ENCODE measurements around the gene TEAD3.
"Not testable (repeated sequence)": the region's sequence is repeated elsewhere in the genome, so short reads cannot be mapped to it uniquely, and the experiment has no call there.

The TEAD3 gene

DNA sequence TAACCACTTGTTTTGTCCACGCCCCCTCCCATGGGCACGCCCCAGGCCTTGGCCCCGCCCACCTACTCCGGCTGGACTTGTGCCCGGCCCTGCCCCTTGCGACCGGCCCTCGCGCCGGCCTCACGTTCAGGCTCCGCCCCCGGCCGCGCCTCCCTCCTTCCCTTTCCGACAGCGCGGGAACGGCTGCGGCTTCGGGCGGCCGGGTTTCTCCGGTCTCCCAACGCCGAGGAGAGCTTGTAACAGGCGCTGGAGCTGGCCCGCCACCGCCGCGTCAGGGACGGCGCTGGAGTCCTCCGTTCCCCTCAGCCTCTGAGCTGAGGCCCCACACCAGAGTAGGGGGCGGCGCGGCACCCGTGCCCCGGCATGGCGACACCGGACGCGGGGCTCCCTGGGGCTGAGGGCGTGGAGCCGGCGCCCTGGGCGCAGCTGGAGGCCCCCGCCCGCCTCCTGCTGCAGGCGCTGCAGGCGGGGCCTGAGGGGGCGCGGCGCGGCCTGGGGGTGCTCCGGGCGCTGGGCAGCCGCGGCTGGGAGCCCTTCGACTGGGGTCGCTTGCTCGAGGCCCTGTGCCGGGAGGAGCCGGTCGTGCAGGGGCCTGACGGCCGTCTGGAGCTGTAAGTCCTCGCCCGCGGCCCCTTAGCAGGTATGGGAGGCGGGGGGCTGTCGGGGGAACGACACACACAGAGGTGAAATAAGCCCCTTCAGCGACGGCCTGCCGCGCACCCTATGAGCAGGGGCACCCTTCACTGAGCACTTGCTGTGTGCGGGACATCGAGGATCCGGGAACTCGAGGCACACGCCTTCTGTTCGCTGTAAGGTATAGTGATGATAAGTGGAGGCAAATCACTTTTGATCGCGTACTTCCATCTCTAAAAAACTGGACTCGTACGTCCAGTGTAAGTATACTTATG lies 44.4 kb downstream of the TEAD3 start, which contains the start of gene FANCE:
TSS of gene FANCE (plus strand) at position 156 of the 908 bp plus-strand sequence. CDS start at position 364, 208 bp downstream.
- in situ Hi-C loops (cut with MboI; ENCODE audit: low sequenced_read_pairs), result no loop called here

DNA sequence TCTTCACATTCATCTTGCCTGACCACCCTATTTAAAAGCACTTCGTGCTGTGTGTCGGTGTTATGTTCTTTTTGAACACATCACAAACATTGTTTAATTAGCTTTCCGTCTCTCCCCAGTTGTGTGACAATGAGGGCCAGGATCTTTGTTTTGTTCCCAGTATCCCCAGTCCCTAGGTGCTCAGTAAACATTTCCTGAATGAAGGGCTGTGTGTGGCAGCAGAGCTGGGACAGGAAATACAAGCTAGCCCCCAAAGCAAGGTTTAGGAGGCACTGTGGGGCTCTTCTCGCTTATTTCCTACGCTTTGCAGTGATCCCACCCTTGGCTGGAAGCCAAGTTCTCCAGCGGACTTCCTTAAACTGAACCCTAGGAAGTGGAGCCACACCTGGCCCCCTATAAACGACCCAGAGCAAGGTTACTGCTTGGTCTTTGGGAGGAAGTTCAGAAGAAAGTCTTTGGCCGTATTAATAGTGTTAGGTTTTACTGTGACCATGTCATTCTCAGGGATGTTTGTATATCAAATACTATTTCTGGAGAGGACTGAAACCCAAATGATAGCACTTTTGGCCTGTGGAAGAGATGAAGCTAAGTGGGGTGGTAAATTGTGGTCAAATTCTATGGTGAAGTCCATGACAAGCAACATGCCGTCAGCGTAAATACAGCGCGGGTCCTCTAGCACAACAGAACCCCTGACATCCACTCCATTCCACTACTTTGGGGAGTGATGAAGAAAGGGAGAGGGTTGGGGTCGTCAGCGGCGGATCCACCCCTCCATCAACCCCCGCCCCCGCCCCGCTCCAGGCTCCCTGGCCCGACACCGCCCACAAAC lies 45.3 kb downstream of the TEAD3 start:
- in situ Hi-C loops (cut with MboI; ENCODE audit: low sequenced_read_pairs), result no loop called here

DNA sequence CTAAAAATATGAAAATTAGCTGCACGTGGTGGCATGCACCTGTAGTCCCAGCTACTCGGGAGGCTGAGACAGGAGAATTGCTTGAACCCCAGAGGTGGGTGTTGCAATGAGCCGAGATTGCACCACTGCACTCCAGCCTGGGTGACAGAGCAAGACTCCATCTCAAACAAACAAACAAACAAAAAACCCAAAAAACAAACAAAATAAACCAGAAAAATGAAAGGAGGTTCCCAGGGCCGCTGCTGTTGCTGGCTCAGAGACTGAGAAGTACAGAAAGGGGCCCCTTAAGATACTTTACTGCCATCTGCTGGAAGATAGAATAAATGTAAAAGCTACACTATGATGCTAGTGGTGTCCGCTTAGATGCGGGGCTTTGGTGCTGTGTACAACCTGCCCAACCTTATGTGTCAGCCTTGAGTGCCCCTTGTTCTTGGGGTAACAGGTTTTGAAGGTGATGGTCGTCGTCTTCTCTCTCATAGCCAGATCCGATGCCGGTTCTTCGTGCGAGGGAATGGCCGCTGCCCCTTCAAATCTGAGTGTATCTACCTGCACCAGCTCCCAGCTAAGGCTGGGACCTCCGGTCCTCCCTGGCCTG lies 47.5 kb downstream of the TEAD3 start:
- in situ Hi-C loops (cut with MboI; ENCODE audit: low sequenced_read_pairs), result no loop called here

DNA sequence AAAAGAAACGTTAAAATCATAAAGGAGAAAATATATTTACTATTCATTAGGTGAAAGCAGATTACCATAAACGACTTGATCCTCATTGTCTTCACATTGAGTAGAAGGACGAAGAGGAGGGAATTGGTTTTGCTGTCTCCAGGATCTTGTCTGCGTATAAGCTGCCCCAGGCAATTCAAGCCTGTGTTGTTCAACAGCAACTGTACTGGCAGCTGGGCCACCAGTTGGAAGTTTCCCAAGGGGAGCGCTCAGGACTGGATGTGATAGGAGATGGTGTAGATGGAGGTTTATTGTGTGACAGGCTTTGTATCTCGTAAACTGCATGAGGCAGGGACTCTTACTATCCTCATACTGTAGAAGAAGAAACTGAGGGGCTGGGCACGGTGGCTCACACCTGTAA lies 48.7 kb downstream of the TEAD3 start:
- in situ Hi-C loops (cut with MboI; ENCODE audit: low sequenced_read_pairs), result no loop called here

DNA sequence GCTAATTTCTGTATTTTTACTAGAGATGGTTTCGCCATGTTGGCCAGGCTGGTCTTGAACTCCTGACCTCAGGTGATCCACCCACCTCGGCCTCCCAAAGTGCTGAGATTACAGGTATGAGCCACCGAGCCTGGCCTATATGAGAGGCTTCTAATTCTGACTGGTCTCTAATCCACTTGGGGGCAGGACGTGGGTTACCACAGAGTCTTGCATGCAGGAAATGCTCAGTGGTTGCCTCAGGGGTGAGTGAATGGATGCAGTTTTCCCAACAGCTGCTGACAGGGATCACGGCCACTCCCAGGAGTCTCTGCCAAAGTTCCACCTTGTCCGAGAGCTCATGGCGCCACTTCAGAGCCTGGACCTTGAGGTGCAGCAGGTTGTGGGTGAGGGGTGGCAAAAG lies 51.2 kb downstream of the TEAD3 start:
- in situ Hi-C loops (cut with MboI; ENCODE audit: low sequenced_read_pairs), result no loop called here

DNA sequence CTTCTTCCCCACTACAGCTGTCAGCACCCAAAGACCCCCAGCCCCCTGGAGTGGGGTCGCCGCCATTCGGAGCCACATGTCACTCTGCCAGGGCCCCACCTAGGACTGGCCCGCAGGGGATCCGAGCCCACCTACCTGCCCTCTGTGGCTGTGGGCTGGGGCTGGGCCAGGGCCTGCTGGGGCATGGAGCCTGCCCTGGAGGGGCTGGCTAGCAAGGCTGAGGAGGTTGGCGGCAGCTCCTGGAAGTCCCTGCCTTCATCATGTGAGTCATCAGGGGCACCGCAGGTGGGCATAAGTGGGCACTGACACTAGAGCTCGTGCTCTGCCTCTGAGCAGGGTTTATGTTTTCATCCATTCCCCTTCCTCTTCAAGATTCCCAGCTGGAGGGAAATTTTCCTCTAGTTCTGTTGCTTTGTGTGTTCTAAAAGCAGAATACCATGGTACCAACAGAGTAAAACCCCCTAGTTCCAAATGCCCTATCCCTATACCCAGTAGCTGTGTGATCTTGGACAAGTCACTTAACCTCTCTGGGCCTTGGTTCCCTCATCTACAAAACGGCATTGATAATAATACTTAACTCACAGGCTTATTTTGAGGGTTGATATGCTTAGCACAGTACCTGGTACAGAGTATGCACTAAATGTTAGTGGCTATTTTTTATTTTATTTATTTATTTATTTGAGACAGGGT lies 53.4 kb downstream of the TEAD3 start:
- in situ Hi-C loops (cut with MboI; ENCODE audit: low sequenced_read_pairs), result no loop called here

DNA sequence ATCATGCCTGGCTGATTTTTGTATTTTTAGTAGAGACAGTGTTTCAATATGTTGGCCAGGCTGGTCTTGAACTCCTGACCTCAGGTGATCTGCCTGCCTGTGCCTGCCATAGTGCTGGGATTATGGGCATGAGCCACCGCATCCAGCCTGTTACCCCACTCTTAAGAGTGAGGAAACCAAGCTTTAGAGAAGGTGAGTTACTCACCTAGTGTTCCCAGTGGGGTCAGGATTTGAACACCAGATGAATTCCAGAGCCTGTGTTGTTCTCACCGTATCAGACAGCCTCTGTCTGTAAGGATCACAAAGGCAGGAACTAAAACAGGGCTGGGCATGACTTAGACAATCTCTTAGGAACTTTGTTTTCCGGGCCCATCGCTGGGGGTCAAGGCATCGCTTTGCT lies 54.2 kb downstream of the TEAD3 start:
- in situ Hi-C loops (cut with MboI; ENCODE audit: low sequenced_read_pairs), result no loop called here

DNA sequence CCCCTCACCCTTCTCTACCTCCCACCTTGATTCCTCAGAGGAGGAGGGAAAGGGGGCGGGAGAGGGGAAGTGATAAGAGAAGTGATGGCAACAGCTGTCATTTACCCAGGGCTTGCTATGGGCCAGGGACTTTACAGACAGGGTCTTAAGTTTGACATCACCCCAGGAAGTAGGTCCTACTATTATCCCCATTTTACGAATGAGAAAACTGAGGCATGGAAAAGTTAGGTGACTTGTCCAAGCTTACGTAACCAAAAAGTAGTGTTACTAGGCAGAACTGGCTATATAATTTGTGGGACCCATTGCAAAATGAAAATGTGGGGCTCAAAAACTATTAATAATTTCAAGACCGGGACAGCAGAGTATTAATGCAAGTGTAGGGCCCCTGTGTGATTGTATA lies 55.2 kb downstream of the TEAD3 start:
- in situ Hi-C loops (cut with MboI; ENCODE audit: low sequenced_read_pairs), result no loop called here

DNA sequence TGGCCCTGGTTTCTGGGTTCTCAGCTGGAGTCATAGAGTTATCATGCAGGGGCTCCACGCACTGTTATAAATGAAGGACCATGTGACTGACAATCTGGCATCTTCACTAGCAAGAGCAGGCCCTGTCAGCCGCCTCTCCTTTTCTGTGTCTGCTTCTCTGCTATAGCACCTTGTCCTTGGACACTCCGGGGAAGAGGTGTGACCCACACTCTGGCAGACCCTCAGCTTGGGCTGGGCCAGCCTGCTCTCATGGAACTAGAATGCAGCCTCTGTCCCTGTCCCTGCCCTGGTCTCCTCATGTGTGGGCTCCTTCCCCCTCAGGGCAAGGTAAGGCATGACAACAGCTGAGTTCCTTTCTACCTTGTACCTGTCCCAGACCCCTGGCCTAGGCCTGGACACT lies 55.7 kb downstream of the TEAD3 start:
- in situ Hi-C loops (cut with MboI; ENCODE audit: low sequenced_read_pairs), result no loop called here

DNA sequence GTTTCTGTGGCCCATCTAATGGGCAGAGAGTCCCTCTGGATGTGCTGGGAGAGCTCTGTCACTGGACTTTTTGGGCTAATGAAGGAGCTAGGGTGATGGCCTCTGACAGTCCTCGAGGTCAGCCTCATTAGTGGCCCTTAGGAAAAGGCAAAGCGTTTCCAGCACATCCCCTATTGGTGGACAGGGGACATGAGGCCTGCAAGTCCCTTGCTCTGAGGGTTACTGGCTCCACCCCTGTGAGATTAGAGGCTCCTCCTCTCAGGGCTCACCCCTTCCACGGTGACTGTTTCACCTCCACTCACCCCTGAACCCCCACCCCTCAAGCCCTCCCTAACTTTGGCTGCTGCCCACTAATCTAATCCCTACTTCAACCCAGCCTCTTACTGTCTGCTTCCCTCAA lies 57.6 kb downstream of the TEAD3 start:
- in situ Hi-C loops (cut with MboI; ENCODE audit: low sequenced_read_pairs), result no loop called here

DNA sequence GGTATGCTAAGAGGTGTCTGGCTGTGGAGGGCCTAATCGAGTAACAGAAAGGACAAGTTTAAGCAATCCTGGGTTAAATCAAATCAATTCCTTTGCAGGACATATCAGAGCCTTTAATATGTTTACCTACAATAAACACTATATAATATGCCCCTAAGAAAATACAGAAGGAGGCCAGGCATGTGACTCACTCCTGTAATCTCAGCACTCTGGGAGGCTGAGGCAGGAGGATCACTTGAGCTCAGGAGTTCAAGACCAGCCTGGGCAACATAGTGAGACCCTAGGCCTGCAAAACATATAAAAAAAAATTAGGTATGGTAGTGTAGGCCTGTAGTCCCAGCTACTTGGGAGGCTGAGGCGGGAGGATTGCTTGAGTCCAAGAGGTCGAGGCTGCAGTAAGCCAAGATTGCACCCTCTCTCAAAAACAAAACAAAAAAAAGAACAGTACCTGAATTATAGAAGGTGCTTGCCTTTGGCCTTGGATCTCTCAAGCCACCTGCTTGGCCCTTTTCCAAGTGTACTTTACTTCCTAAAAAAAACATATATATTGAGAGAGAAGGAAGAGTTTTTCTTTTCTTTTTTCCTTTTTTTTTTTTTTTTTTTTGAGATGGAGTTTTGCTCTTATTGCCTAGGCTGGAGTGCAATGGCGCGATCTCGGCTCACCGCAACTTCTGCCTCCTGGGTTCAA lies 58.4 kb downstream of the TEAD3 start:
- in situ Hi-C loops (cut with MboI; ENCODE audit: low sequenced_read_pairs), result not testable (repeated sequence)

DNA sequence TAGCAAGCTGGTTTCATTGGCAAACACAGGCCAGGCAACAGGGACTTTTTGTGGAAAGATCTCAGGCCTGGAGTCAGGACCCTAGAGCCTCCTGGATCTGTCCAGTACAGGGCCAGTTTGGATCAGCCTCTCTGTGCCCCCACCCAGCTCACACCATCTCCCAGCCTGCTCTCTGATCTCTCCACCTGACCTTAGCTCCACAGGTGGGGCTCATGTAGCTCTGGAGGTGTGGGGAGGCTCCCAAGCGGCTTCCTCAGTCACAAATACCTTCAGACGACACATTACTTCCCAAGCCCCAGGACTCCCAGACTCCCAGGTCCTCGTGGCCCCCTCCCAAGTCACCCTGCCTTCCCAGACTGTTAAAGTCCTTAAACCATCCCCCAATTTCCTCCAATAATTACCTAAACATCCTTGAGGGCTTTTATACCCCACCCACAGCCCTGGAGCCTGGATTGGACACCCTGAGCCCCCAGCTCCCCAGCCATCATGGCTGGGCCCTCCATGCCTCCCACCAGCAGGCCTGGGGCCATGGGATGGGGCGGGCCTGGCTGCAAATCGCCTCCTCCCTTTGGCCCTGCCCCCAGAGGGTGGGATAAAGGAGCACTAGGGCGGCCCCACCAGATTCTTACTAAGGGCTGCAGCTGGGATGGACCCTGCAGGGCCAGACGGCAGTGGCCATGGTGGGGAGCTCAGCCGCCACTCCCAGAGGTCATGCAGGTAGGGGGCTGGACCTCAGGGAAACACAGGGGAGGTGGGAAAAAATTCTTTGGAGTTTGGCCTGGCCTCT lies 60.6 kb downstream of the TEAD3 start:
- in situ Hi-C loops (cut with MboI; ENCODE audit: low sequenced_read_pairs), result no loop called here

DNA sequence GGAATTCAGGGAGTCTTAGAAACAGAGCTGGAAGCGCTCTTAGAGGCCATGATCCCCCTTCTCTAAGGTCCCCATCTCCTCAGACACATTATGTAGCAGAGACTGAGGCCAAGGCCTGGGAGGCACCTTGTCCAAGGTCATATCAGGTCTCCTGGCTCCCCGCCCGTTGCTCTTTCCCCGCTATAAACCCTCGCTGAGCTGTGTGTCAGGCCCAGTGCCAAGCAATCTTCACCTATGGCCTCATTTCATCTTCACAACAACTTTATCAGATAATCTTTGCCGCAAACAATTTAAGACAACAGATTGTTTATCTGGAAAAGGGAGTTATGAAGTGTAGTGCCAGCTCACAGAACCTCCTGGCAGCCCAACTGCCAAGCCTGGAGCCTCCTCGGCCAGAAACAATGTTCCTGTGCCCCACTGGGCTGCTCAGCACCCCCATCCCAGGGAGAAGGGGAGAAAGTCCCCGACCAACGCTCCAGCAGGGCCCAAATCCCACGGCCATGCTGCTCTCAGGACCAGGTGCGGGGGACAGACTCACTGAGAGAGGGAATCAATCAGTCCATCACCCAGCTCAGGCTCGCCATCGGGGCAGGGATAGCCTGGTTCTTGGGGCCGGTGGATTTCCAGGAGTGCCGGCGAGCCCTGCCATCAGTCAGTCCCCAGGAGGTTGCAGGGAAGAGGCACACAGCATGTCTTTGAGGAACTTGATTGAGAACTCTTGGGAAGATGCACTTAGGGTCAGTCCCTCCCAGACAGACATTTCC lies 61.6 kb downstream of the TEAD3 start:
- in situ Hi-C loops (cut with MboI; ENCODE audit: low sequenced_read_pairs), result no loop called here

DNA sequence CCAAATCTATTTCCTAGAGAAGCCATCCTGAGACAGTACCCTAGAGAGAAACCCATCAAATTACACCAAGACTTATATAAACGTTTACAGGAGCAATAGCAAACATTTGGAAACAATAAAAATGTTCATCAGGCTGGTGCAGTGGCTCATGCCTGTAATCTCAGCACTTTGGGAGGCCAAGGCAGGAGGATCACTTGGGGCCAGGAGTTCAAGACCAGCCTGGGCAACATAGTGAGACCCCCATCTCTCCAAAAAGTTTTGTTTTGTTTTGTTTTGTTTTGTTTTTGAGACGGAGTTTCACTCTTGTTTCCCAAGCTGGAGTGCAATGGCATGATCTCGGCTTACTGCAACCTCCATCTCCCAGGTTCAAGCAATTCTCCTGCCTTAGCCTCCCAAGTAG lies 64.2 kb downstream of the TEAD3 start:
- in situ Hi-C loops (cut with MboI; ENCODE audit: low sequenced_read_pairs), result not testable (repeated sequence)

DNA sequence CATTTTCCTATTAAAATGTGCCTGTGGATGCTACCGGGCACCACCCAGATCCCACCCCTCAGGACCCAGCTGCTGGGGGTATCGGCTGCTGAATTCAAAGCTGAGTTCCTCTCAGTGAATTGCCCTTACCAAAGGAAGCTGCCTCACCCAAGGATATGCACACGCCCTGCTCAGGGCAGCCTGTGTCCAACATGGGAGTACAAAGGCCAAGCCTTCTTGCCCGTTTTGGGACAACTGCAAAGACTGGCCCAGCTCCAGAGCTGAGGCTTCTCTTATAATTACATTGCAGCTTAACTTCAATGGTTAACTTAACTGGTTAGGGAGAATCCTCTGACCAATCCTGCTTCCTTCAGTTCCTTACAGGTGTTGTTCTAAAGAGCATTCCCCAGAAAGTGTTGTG lies 64.6 kb downstream of the TEAD3 start:
- in situ Hi-C loops (cut with MboI; ENCODE audit: low sequenced_read_pairs), result no loop called here

DNA sequence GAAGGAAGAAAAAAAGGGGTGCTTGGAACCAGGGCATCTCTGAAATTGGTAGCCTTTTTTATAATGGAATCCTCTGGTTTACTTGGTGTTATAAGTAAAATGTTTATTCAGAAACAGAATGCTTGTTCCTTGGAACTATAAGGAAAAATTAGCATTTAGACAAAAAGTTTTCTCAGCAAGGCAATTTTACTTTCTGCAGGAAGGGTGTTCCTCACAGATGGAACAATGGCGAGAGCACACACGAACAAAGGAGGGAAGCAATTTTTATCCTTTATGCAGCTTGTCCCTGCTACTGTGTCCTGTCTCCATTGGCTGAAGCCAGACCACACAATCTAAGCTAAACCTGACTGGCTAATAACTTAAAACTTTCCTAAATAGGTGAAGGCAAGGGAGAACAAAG lies 67.4 kb downstream of the TEAD3 start:
- in situ Hi-C loops (cut with MboI; ENCODE audit: low sequenced_read_pairs), result no loop called here

DNA sequence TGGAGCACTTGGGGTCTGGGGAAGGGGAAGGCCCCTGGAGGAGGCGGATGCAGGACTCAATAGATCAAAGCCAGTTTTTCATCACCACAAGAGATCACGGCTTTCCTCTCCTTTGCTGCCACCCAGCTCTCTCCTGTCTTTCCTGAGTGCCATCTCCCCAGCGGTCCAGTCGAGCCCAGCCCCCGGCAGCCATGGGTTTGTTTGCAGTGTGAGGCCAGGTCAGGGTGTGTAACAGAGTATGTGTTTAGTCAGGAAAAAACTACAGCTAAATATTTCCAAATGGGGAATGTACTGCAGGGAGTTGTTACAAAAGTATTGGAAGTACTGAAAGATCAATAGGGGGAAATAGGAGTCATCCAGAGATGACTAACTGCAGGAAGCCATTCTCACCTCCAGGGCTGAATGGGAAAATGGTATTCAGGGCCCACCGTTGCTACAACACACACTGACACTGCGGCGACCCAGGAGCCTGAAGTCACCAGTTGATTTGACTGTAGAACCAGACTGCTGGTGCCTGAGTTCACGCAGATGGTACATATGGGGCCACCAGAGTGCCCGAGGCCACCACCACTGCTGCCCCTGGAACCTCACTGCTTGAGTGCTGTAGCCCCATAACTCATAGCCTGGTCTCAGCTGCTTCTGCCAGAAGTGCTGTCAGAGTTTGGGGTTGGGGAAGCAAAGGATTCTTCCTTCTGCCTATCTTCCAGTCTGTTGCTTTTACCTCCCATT lies 68.3 kb downstream of the TEAD3 start:
- in situ Hi-C loops (cut with MboI; ENCODE audit: low sequenced_read_pairs), result no loop called here

DNA sequence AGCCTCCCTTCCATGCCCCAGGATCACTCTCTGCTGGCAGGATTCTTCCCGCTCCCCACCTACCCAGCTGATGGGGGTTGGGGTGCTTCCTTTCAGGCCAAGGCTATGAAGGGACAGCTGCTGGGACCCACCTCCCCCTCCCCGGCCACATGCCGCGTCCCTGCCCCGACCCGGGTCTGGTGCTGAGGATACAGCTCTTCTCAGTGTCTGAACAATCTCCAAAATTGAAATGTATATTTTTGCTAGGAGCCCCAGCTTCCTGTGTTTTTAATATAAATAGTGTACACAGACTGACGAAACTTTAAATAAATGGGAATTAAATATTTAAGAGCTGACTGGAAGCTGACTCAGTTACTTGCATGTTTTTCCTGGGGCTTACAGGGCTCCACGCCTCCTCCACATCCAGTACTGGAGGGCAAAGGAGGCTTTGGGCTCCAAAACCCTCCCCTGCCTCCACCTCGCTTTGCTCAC lies 69.0 kb downstream of the TEAD3 start:
- in situ Hi-C loops (cut with MboI; ENCODE audit: low sequenced_read_pairs), result no loop called here
